Stomach (tissue), 4 donors: ENCODE data around the gene RSPRY1.

ENCODE experiments used
- EP300 ChIP-seq: sonication (generic); formaldehyde crosslinking; IDR thresholded peaks from one replicate; pipeline ENCODE4 v1.6.1; 2017; ENCODE audit warnings: antibody characterized with exemption
- TF ChIP-seq, protein P1 (sequence below), 7 experiments: fragments of 450-650 bp in 4 of 7; fragments of 200-600 bp in 3 of 7; sonication (generic) in 3 of 7; IDR thresholded peaks; one replicate each; pipeline ENCODE4 v1.5.1; 2016 to 2019; ENCODE audit warnings: antibody characterized with exemption in 7 of 7, control low read depth in 2 of 7, mild to moderate bottlenecking in 1 of 7

DNA sequence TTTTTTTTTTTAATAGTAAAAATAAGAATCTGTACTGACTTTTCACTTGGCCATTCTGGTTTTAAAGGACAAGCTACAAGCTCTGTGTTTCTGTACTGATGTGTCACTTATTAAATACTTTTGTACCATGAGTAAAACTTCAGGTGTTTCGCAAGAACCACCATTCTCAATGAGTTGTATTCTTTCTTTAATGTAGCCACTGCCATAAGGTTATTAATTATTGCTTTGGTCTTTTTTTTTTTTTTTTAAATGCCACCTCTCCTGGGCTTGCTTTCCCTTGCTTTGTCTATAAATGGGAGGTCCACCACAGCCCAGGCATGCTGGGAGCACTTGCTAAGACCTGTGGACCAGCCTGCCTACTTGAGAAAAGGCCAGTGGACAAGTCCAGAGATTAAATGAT lies 67.3 kb downstream of the RSPRY1 start:
- no peak for TF ChIP-seq EP300
- TF ChIP-seq, protein P1, sequence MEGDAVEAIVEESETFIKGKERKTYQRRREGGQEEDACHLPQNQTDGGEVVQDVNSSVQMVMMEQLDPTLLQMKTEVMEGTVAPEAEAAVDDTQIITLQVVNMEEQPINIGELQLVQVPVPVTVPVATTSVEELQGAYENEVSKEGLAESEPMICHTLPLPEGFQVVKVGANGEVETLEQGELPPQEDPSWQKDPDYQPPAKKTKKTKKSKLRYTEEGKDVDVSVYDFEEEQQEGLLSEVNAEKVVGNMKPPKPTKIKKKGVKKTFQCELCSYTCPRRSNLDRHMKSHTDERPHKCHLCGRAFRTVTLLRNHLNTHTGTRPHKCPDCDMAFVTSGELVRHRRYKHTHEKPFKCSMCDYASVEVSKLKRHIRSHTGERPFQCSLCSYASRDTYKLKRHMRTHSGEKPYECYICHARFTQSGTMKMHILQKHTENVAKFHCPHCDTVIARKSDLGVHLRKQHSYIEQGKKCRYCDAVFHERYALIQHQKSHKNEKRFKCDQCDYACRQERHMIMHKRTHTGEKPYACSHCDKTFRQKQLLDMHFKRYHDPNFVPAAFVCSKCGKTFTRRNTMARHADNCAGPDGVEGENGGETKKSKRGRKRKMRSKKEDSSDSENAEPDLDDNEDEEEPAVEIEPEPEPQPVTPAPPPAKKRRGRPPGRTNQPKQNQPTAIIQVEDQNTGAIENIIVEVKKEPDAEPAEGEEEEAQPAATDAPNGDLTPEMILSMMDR (IDR thresholded peaks at IDR 0.05), result no peak
